Measurements from ENCODE around the gene FOXL2NB.

- TF ChIP-seq CTCF (IDR thresholded peaks at IDR 0.05) (no peak), POLR2AphosphoS5 (IDR thresholded peaks at IDR 0.05; ENCODE audit: insufficient read depth in 1 of 2, low read depth in 1 of 2) (no peak), POLR2A (IDR thresholded peaks at IDR 0.05) (no peak)
Observed at GRCh38 chr3:138987181-138987580, 40.2 kb downstream of the FOXL2NB start.
